GM23338 (cell line): ENCODE measurements around the gene GJB5.

Experiments
- CREB1 ChIP-seq: fragments of 250-450 bp; sonication (Bioruptor Pico); IDR thresholded peaks from 2 replicates; pipeline ENCODE4 v1.5.0; 2020; ENCODE audit warnings: low read depth, mild to moderate bottlenecking, moderate library complexity
- CTCF ChIP-seq, 2 experiments: fragments of 200-600 bp in 1 of 2; sonication (generic) in 1 of 2; conservative IDR thresholded peaks; 2 replicates each; pipeline versions ENCODE4 v1.5.1 to v1.6.1; 2016 to 2017; ENCODE audit warnings: antibody characterized with exemption in 2 of 2, low read depth in 2 of 2, mild to moderate bottlenecking in 2 of 2, moderate library complexity in 1 of 2
- EZH2 ChIP-seq: fragments of 200-600 bp; sonication (generic); IDR thresholded peaks from one replicate; pipeline ENCODE4 v1.8.0; 2017; ENCODE audit warnings: antibody characterized with exemption, mild to moderate bottlenecking, low read depth; ENCODE audit not compliant: unreplicated experiment
- EZH2phosphoT487 ChIP-seq: fragments of 200-600 bp; sonication (generic); IDR thresholded peaks from one replicate; pipeline ENCODE4 v1.8.1; 2018; ENCODE audit warnings: antibody characterized with exemption; ENCODE audit not compliant: unreplicated experiment
- JUNB ChIP-seq: IDR thresholded peaks from one replicate; pipeline ENCODE4 v1.6.1; 2016; ENCODE audit warnings: antibody characterized with exemption; ENCODE audit not compliant: unreplicated experiment
- NANOG ChIP-seq: IDR thresholded peaks from 2 replicates; pipeline ENCODE4 v1.6.1; 2016; ENCODE audit warnings: antibody characterized with exemption, borderline replicate concordance
- POLR2AphosphoS5 ChIP-seq: IDR thresholded peaks from 2 replicates; pipeline ENCODE4 v1.6.1; 2016; ENCODE audit warnings: antibody characterized with exemption, low read depth
- REST ChIP-seq: IDR thresholded peaks from one replicate; pipeline ENCODE4 v1.6.1; 2018; ENCODE audit warnings: antibody characterized with exemption; ENCODE audit not compliant: unreplicated experiment
- STAT1 ChIP-seq: IDR thresholded peaks from one replicate; pipeline ENCODE4 v1.6.1; 2016; ENCODE audit warnings: antibody characterized with exemption; ENCODE audit not compliant: unreplicated experiment
- ZNF114 ChIP-seq: fragments of 250-450 bp; sonication (Bioruptor Pico); IDR thresholded peaks from 2 replicates; pipeline ENCODE4 v1.5.0; 2020; ENCODE audit warnings: mild to moderate bottlenecking, moderate library complexity
- ZNF331 ChIP-seq: fragments of 250-450 bp; sonication (Bioruptor Pico); IDR thresholded peaks from 2 replicates; pipeline ENCODE4 v1.5.0; 2020; ENCODE audit warnings: low read depth, mild to moderate bottlenecking, moderate library complexity
- ZNF462 ChIP-seq: fragments of 250-450 bp; sonication (Bioruptor Pico); IDR thresholded peaks from 2 replicates; pipeline ENCODE4 v1.5.0; 2020; ENCODE audit warnings: mild to moderate bottlenecking, moderate library complexity
- TF ChIP-seq, protein P1 (sequence below): IDR thresholded peaks from 2 replicates; pipeline ENCODE4 v1.6.1; 2016; ENCODE audit warnings: antibody characterized with exemption

DNA sequence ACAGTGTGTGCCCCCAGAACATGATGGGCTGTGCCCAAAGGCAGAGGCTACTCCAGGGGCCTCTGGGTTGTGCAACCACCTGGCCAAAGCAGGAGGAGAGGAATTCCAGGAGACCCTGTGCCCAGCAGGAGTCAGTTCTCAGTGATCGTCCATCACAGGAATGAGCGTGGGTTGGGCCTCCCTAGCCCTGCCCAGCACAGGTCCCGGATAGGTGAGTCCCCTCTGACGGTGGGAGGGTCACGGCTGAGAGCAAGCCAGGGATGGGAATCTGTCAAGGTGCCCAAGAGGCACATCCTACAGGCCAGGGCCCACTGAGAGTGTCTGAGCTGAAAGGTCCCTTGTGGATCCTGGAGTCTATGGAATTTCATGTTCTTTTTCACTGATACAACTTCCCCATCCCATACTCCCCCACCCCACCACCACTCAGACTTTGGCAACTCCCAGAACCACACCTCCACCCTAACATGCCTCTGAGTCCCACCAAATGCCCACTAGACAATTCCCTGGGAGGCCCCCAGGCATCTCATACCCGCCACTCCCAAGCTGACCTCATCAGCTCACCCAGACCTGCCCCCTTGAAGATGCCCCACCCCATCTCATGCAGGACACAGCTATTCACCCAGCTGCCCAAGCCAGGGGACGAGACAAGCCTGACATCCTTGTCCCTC, 7.8 kb downstream of the GJB5 start:
- TF ChIP-seq POLR2AphosphoS5 (no peak), CTCF (conservative IDR thresholded peaks at IDR 0.05; ENCODE audit: low read depth in 2 of 2) (no peak), CREB1 (no peak), REST (no peak), EZH2 (no peak), EZH2phosphoT487 (no peak), ZNF462 (CRISPR knock-in tag) (no peak), ZNF331 (CRISPR knock-in tag) (no peak), JUNB (no peak), STAT1 (no peak), ZNF114 (CRISPR knock-in tag) (no peak), NANOG (no peak)
- TF ChIP-seq, protein P1, sequence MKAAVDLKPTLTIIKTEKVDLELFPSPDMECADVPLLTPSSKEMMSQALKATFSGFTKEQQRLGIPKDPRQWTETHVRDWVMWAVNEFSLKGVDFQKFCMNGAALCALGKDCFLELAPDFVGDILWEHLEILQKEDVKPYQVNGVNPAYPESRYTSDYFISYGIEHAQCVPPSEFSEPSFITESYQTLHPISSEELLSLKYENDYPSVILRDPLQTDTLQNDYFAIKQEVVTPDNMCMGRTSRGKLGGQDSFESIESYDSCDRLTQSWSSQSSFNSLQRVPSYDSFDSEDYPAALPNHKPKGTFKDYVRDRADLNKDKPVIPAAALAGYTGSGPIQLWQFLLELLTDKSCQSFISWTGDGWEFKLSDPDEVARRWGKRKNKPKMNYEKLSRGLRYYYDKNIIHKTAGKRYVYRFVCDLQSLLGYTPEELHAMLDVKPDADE, result no peak
